Measurements from ENCODE around the gene NFIL3.

Gene NFIL3

GRCh38 chr9:91416096-91416712 is 7.4 kb downstream of the NFIL3 start:
- TF ChIP-seq ZNF274 (IDR thresholded peaks at IDR 0.05; ENCODE audit: low read depth, low read length) = no peak
- H3K4me3 ChIP-seq (ENCODE audit: low read length) = no peak overlapping the region

GRCh38 chr9:91415290-91415689 is 8.3 kb downstream of the NFIL3 start:
- TF ChIP-seq ZNF274 (IDR thresholded peaks at IDR 0.05; ENCODE audit: low read depth, low read length) = no peak

GRCh38 chr9:91412941-91413340 is 10.7 kb downstream of the NFIL3 start:
- TF ChIP-seq ZNF274 (IDR thresholded peaks at IDR 0.05; ENCODE audit: low read depth, low read length) = no peak
- no peak overlapping the region for H3K4me3 ChIP-seq (ENCODE audit: low read length)

More at GRCh38 chr9:91415290-91415689, 8.3 kb downstream of the NFIL3 start:
- H3K4me3 ChIP-seq (ENCODE audit: low read length) = no peak overlapping the region

- no peak for TF ChIP-seq ZNF274 (IDR thresholded peaks at IDR 0.05; ENCODE audit: low read depth, low read length)
- no peak overlapping the region for H3K4me3 ChIP-seq (ENCODE audit: low read length)
Measured at GRCh38 chr9:91411096-91411771, 12.4 kb downstream of the NFIL3 start.

GRCh38 chr9:91410161-91410560 is 13.5 kb downstream of the NFIL3 start:
- H3K4me3 ChIP-seq (ENCODE audit: low read length) = no peak overlapping the region
- TF ChIP-seq ZNF274 (IDR thresholded peaks at IDR 0.05; ENCODE audit: low read depth, low read length) = no peak

GRCh38 chr9:91408475-91408874 is 15.2 kb downstream of the NFIL3 start:
- H3K4me3 ChIP-seq (ENCODE audit: low read length) = no peak overlapping the region
- TF ChIP-seq ZNF274 (IDR thresholded peaks at IDR 0.05; ENCODE audit: low read depth, low read length) = no peak

GRCh38 chr9:91407580-91408318 is 15.9 kb downstream of the NFIL3 start:
- H3K4me3 ChIP-seq (ENCODE audit: low read length) = no peak overlapping the region
- TF ChIP-seq ZNF274 (IDR thresholded peaks at IDR 0.05; ENCODE audit: low read depth, low read length) = no peak

GRCh38 chr9:91405343-91406077 is 18.1 kb downstream of the NFIL3 start:
- no peak for TF ChIP-seq ZNF274 (IDR thresholded peaks at IDR 0.05; ENCODE audit: low read depth, low read length)
- H3K4me3 ChIP-seq (ENCODE audit: low read length) = no peak overlapping the region

GRCh38 chr9:91403665-91404543 is 19.7 kb downstream of the NFIL3 start:
- no peak for TF ChIP-seq ZNF274 (IDR thresholded peaks at IDR 0.05; ENCODE audit: low read depth, low read length)

GRCh38 chr9:91398926-91399325 is 24.7 kb downstream of the NFIL3 start:
- no peak for TF ChIP-seq ZNF274 (IDR thresholded peaks at IDR 0.05; ENCODE audit: low read depth, low read length)
- no peak overlapping the region for H3K4me3 ChIP-seq (ENCODE audit: low read length)

More at GRCh38 chr9:91403665-91404543, 19.7 kb downstream of the NFIL3 start:
- H3K4me3 ChIP-seq (ENCODE audit: low read length) = no peak overlapping the region

GRCh38 chr9:91395553-91396471 is 27.8 kb downstream of the NFIL3 start:
- TF ChIP-seq ZNF274 (IDR thresholded peaks at IDR 0.05; ENCODE audit: low read depth, low read length) = no peak
- no peak overlapping the region for H3K4me3 ChIP-seq (ENCODE audit: low read length)

- no peak overlapping the region for H3K4me3 ChIP-seq (ENCODE audit: low read length)
- no peak for TF ChIP-seq ZNF274 (IDR thresholded peaks at IDR 0.05; ENCODE audit: low read depth, low read length)
Measured at GRCh38 chr9:91395106-91395552, 28.5 kb downstream of the NFIL3 start.

All from GM08714 (cell line).